ENCODE data around the gene RAF1. TPM values are rescaled to one million over a fixed set of nuclear protein-coding genes. Genes with fewer than 3 reads are reported as not detected.

RAF1 gene
- total and polyA plus RNA-seq, 2 of the 13 experiments (the other 11 are each of a cell fraction or from before 2014, with no cell fraction given): 72.2 to 91.4 TPM

DNA sequence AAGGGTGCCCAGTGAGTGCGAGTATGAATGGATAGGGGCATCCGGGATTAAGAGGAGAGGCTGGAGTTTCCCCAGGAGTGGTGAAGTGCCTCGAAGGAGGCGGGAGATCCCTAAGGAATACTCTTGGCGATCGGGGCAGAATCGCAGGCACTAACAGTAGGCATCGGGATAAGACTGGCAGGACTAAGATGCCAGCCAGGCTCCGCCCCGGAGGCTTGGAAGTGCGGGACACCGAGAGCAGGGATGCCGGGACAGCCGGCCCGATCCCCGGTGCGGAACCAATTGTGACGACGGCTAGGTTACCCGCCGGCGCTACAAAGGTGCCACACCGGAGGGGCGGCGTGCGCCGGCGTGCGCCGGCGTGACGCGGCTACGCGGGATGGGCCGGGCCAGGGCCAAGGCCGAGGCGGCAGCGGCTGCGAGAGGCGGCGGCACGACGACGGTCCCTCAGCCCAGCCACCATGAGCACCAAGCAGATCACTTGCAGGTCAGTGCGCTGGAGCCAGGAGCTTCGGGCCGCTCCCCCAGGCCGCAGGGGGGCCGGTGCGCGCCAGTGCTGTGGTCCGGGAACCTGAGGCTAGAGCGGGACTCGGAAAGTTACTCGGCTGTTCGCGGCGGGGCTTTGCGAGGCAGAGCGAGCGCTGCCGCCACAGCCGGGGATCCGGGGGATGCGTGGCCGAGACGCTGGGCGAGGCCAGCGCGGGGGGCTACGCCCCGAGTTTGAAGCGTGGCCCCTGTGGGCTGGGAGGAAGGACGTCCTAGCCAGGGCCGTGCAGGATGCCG, 107.0 kb downstream of the RAF1 start, which contains the start of gene MKRN2 (continued):
- no peak; the same call in none of the 2 replicates for TF ChIP-seq FOXO1 (CRISPR knock-in tag; IDR thresholded peaks at IDR 0.05)
- no peak for TF ChIP-seq PCBP2 (optimal IDR thresholded peaks at IDR 0.05; ENCODE audit: low read depth, low read length, poor library complexity, severe bottlenecking)
- TF ChIP-seq, protein P1, sequence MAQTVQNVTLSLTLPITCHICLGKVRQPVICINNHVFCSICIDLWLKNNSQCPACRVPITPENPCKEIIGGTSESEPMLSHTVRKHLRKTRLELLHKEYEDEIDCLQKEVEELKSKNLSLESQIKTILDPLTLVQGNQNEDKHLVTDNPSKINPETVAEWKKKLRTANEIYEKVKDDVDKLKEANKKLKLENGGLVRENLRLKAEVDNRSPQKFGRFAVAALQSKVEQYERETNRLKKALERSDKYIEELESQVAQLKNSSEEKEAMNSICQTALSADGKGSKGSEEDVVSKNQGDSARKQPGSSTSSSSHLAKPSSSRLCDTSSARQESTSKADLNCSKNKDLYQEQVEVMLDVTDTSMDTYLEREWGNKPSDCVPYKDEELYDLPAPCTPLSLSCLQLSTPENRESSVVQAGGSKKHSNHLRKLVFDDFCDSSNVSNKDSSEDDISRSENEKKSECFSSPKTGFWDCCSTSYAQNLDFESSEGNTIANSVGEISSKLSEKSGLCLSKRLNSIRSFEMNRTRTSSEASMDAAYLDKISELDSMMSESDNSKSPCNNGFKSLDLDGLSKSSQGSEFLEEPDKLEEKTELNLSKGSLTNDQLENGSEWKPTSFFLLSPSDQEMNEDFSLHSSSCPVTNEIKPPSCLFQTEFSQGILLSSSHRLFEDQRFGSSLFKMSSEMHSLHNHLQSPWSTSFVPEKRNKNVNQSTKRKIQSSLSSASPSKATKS (CRISPR knock-in tag; IDR thresholded peaks at IDR 0.05): no peak
- TF ChIP-seq, protein P2, sequence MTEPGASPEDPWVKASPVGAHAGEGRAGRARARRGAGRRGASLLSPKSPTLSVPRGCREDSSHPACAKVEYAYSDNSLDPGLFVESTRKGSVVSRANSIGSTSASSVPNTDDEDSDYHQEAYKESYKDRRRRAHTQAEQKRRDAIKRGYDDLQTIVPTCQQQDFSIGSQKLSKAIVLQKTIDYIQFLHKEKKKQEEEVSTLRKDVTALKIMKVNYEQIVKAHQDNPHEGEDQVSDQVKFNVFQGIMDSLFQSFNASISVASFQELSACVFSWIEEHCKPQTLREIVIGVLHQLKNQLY (CRISPR knock-in tag; IDR thresholded peaks at IDR 0.05): no peak
- no peak for TF ChIP-seq ESRRA (CRISPR knock-in tag; IDR thresholded peaks at IDR 0.05; ENCODE audit: low read depth)
- peak; percentile 69; the same call in 1 of the 2 replicates for TF ChIP-seq ZFP90 (CRISPR knock-in tag; IDR thresholded peaks at IDR 0.05; ENCODE audit: borderline replicate concordance)
- peak; percentile 49; the same call in 1 of the 2 replicates for TF ChIP-seq HNF4G (IDR thresholded peaks at IDR 0.05; ENCODE audit: borderline replicate concordance, low read depth, low read length)
- peak; percentile 26; the same call in 1 of the 2 replicates for TF ChIP-seq HNF4G (CRISPR knock-in tag; IDR thresholded peaks at IDR 0.05; ENCODE audit: borderline replicate concordance, low read depth)
- TF ChIP-seq, protein P3, sequence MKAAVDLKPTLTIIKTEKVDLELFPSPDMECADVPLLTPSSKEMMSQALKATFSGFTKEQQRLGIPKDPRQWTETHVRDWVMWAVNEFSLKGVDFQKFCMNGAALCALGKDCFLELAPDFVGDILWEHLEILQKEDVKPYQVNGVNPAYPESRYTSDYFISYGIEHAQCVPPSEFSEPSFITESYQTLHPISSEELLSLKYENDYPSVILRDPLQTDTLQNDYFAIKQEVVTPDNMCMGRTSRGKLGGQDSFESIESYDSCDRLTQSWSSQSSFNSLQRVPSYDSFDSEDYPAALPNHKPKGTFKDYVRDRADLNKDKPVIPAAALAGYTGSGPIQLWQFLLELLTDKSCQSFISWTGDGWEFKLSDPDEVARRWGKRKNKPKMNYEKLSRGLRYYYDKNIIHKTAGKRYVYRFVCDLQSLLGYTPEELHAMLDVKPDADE (CRISPR knock-in tag; IDR thresholded peaks at IDR 0.05): peak; percentile 80; the same call in 1 of the 2 replicates
- no peak for TF ChIP-seq EZH2 (conservative IDR thresholded peaks at IDR 0.05; ENCODE audit: low read depth, low read length)
- TF ChIP-seq SAFB2 (CRISPR knock-in tag; IDR thresholded peaks at IDR 0.05; ENCODE audit: borderline replicate concordance, low read depth): no peak
- TF ChIP-seq, protein P4, sequence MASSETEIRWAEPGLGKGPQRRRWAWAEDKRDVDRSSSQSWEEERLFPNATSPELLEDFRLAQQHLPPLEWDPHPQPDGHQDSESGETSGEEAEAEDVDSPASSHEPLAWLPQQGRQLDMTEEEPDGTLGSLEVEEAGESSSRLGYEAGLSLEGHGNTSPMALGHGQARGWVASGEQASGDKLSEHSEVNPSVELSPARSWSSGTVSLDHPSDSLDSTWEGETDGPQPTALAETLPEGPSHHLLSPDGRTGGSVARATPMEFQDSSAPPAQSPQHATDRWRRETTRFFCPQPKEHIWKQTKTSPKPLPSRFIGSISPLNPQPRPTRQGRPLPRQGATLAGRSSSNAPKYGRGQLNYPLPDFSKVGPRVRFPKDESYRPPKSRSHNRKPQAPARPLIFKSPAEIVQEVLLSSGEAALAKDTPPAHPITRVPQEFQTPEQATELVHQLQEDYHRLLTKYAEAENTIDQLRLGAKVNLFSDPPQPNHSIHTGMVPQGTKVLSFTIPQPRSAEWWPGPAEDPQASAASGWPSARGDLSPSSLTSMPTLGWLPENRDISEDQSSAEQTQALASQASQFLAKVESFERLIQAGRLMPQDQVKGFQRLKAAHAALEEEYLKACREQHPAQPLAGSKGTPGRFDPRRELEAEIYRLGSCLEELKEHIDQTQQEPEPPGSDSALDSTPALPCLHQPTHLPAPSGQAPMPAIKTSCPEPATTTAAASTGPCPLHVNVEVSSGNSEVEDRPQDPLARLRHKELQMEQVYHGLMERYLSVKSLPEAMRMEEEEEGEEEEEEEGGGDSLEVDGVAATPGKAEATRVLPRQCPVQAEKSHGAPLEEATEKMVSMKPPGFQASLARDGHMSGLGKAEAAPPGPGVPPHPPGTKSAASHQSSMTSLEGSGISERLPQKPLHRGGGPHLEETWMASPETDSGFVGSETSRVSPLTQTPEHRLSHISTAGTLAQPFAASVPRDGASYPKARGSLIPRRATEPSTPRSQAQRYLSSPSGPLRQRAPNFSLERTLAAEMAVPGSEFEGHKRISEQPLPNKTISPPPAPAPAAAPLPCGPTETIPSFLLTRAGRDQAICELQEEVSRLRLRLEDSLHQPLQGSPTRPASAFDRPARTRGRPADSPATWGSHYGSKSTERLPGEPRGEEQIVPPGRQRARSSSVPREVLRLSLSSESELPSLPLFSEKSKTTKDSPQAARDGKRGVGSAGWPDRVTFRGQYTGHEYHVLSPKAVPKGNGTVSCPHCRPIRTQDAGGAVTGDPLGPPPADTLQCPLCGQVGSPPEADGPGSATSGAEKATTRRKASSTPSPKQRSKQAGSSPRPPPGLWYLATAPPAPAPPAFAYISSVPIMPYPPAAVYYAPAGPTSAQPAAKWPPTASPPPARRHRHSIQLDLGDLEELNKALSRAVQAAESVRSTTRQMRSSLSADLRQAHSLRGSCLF (CRISPR knock-in tag; IDR thresholded peaks at IDR 0.05; ENCODE audit: borderline replicate concordance): no peak
- TF ChIP-seq TCF7L2 (IDR thresholded peaks at IDR 0.05; ENCODE audit: low read depth, low read length): no peak
- 0 out of 2 replicates have a peak, but pooled peaks have one; percentile 75 for TF ChIP-seq ZNF839 (CRISPR knock-in tag; IDR thresholded peaks at IDR 0.05; ENCODE audit: borderline replicate concordance)
